Activated naive CD8-positive, alpha-beta T cell treated with anti-CD3 and anti-CD28 coated beads for 36 hours (primary cell): ENCODE data around the gene SLC22A17. TPM values are rescaled to one million over a fixed set of nuclear protein-coding genes. Genes with fewer than 3 reads are reported as not detected.
A peak's percentile ranks its signal among the peaks of the same experiment; 100 is the strongest.

Experiments
- DNase-seq: peaks from one replicate; pipeline ENCODE4 v3.0.0; 2021
- H3K27ac Mint-ChIP-seq: one replicate; pipeline ENCODE4 v1.8.0; 2022; ENCODE audit warnings: mild to moderate bottlenecking, moderate library complexity, mixed read lengths
- H3K27me3 Mint-ChIP-seq: one replicate; pipeline ENCODE4 v1.8.0; 2022; ENCODE audit warnings: mild to moderate bottlenecking, mixed read lengths
- H3K36me3 Mint-ChIP-seq: one replicate; pipeline ENCODE4 v1.8.0; 2021; ENCODE audit warnings: mild to moderate bottlenecking, mixed read lengths
- H3K4me1 Mint-ChIP-seq: one replicate; pipeline ENCODE4 v1.8.0; 2021; ENCODE audit warnings: mixed read lengths
- H3K4me3 Mint-ChIP-seq: one replicate; pipeline ENCODE4 v1.8.0; 2022; ENCODE audit warnings: mild to moderate bottlenecking, moderate library complexity, mixed read lengths
- H3K9me3 Mint-ChIP-seq: one replicate; pipeline ENCODE4 v1.8.0; 2022; ENCODE audit warnings: mixed read lengths
- total RNA-seq, 2 experiments: library from RNA; stranded (reverse); gene quantifications; one replicate each; pipeline ENCODE4 v1.2.3, GENCODE V29; 2021

SLC22A17 gene
- total RNA-seq, 2 experiments from 2014 or later, result 2.2 to 2.9 TPM

GRCh38 chr14:23359167-23359626, 6.5 kb upstream of the SLC22A17 start:
- no peak overlapping the region for H3K4me3 Mint-ChIP-seq
- no peaks in the 10 kb centered on the region for H3K36me3 Mint-ChIP-seq
- no peak for DNase-seq
- peaks cover 11% of the 10 kb centered on the region for H3K27me3 Mint-ChIP-seq
- no peaks in the 10 kb centered on the region for H3K9me3 Mint-ChIP-seq
- H3K4me1 Mint-ChIP-seq, result no peaks in the 10 kb centered on the region
- no peak overlapping the region for H3K27ac Mint-ChIP-seq

GRCh38 chr14:23358553-23359166, 6.0 kb upstream of the SLC22A17 start:
- Mint-ChIP-seq H3K27ac (no peak overlapping the region), H3K27me3 (peaks cover 11% of the 10 kb centered on the region), H3K9me3 (no peaks in the 10 kb centered on the region), H3K36me3 (no peaks in the 10 kb centered on the region), H3K4me3 (no peak overlapping the region), H3K4me1 (no peaks in the 10 kb centered on the region)
- DNase-seq, result no peak

GRCh38 chr14:23358042-23358441, 5.4 kb upstream of the SLC22A17 start:
- Mint-ChIP-seq H3K4me3 (no peak overlapping the region), H3K27me3 (peaks cover 13% of the 10 kb centered on the region), H3K27ac (no peak overlapping the region), H3K36me3 (no peaks in the 10 kb centered on the region), H3K9me3 (no peaks in the 10 kb centered on the region), H3K4me1 (peaks cover under 1% of the 10 kb centered on the region)
- no peak for DNase-seq

GRCh38 chr14:23357261-23357660, 4.6 kb upstream of the SLC22A17 start:
- Mint-ChIP-seq H3K36me3 (no peaks in the 10 kb centered on the region), H3K4me3 (no peak overlapping the region), H3K27ac (no peak overlapping the region), H3K9me3 (no peaks in the 10 kb centered on the region), H3K4me1 (peaks cover 2% of the 10 kb centered on the region), H3K27me3 (peaks cover 18% of the 10 kb centered on the region)
- no peak for DNase-seq

- no peak overlapping the region for H3K27ac Mint-ChIP-seq
- H3K4me3 Mint-ChIP-seq, result no peak overlapping the region
- H3K9me3 Mint-ChIP-seq, result no peaks in the 10 kb centered on the region
- DNase-seq, result no peak
- H3K4me1 Mint-ChIP-seq, result peaks cover 2% of the 10 kb centered on the region
- no peaks in the 10 kb centered on the region for H3K36me3 Mint-ChIP-seq
- peaks cover 18% of the 10 kb centered on the region for H3K27me3 Mint-ChIP-seq
These were observed 4.0 kb upstream of the SLC22A17 start for GRCh38 chr14:23356662-23357061.

GRCh38 chr14:23355871-23356435, 3.3 kb upstream of the SLC22A17 start:
- Mint-ChIP-seq H3K4me1 (peaks cover 6% of the 10 kb centered on the region), H3K27me3 (peaks cover 23% of the 10 kb centered on the region), H3K36me3 (no peaks in the 10 kb centered on the region), H3K4me3 (no peak overlapping the region), H3K27ac (no peak overlapping the region), H3K9me3 (no peaks in the 10 kb centered on the region)
- no peak for DNase-seq

GRCh38 chr14:23354990-23355389, 2.3 kb upstream of the SLC22A17 start:
- no peak for DNase-seq
- H3K4me1 Mint-ChIP-seq, result peaks cover 6% of the 10 kb centered on the region
- peaks cover 2% of the 10 kb centered on the region for H3K36me3 Mint-ChIP-seq
- H3K4me3 Mint-ChIP-seq, result no peak overlapping the region
- no peaks in the 10 kb centered on the region for H3K9me3 Mint-ChIP-seq
- H3K27me3 Mint-ChIP-seq, result peaks cover 23% of the 10 kb centered on the region
- H3K27ac Mint-ChIP-seq, result no peak overlapping the region

- Mint-ChIP-seq H3K27ac (no peak overlapping the region), H3K4me1 (peaks cover 6% of the 10 kb centered on the region), H3K4me3 (peak overlapping the region; percentile 73), H3K27me3 (peaks cover 23% of the 10 kb centered on the region), H3K36me3 (peaks cover 2% of the 10 kb centered on the region), H3K9me3 (no peaks in the 10 kb centered on the region)
- DNase-seq, result no peak
These were observed 720 bp upstream of the SLC22A17 start for GRCh38 chr14:23353433-23353780.

- peaks cover 2% of the 10 kb centered on the region for H3K36me3 Mint-ChIP-seq
- DNase-seq, result no peak
- H3K27ac Mint-ChIP-seq, result no peak overlapping the region
- H3K4me3 Mint-ChIP-seq, result peak overlapping the region; percentile 73
- H3K4me1 Mint-ChIP-seq, result peaks cover 6% of the 10 kb centered on the region
- no peaks in the 10 kb centered on the region for H3K9me3 Mint-ChIP-seq
- H3K27me3 Mint-ChIP-seq, result peaks cover 23% of the 10 kb centered on the region
These were observed 794 bp downstream of the SLC22A17 start for GRCh38 chr14:23351681-23352505.

- peaks cover 6% of the 10 kb centered on the region for H3K4me1 Mint-ChIP-seq
- H3K27me3 Mint-ChIP-seq, result peaks cover 22% of the 10 kb centered on the region
These were observed 3.4 kb downstream of the SLC22A17 start for GRCh38 chr14:23349156-23349845.

GRCh38 chr14:23348297-23348655, 4.4 kb downstream of the SLC22A17 start:
- H3K36me3 Mint-ChIP-seq, result peaks cover 2% of the 10 kb centered on the region
- H3K27me3 Mint-ChIP-seq, result peaks cover 12% of the 10 kb centered on the region
- no peak overlapping the region for H3K4me3 Mint-ChIP-seq
- H3K4me1 Mint-ChIP-seq, result peaks cover 6% of the 10 kb centered on the region
- H3K27ac Mint-ChIP-seq, result no peak overlapping the region
- no peak for DNase-seq
- H3K9me3 Mint-ChIP-seq, result no peaks in the 10 kb centered on the region

More at GRCh38 chr14:23349156-23349845, 3.4 kb downstream of the SLC22A17 start:
- H3K36me3 Mint-ChIP-seq, result peaks cover 2% of the 10 kb centered on the region
- DNase-seq, result no peak
- H3K9me3 Mint-ChIP-seq, result no peaks in the 10 kb centered on the region
- H3K27ac Mint-ChIP-seq, result no peak overlapping the region
- no peak overlapping the region for H3K4me3 Mint-ChIP-seq

- H3K4me1 Mint-ChIP-seq, result peaks cover 4% of the 10 kb centered on the region
- DNase-seq, result no peak
- peaks cover 2% of the 10 kb centered on the region for H3K36me3 Mint-ChIP-seq
- H3K27ac Mint-ChIP-seq, result no peak overlapping the region
- no peak overlapping the region for H3K4me3 Mint-ChIP-seq
- peaks cover 7% of the 10 kb centered on the region for H3K27me3 Mint-ChIP-seq
- H3K9me3 Mint-ChIP-seq, result no peaks in the 10 kb centered on the region
These were observed 5.0 kb downstream of the SLC22A17 start for GRCh38 chr14:23347406-23348296.

- no peak for DNase-seq
- peaks cover 5% of the 10 kb centered on the region for H3K27me3 Mint-ChIP-seq
- no peak overlapping the region for H3K27ac Mint-ChIP-seq
These were observed 5.8 kb downstream of the SLC22A17 start for GRCh38 chr14:23346693-23347405.

More at GRCh38 chr14:23346693-23347405, 5.8 kb downstream of the SLC22A17 start:
- H3K9me3 Mint-ChIP-seq, result no peaks in the 10 kb centered on the region
- H3K4me1 Mint-ChIP-seq, result peaks cover 4% of the 10 kb centered on the region
- H3K4me3 Mint-ChIP-seq, result no peak overlapping the region
- peaks cover 2% of the 10 kb centered on the region for H3K36me3 Mint-ChIP-seq
